ENCODE results near the gene SYNPO2. TPM values are rescaled to one million over a fixed set of nuclear protein-coding genes. Genes with fewer than 3 reads are reported as not detected.
"Not testable (repeated sequence)": the region's sequence is repeated elsewhere in the genome, so short reads cannot be mapped to it uniquely, and the experiment has no call there.

SYNPO2 gene
- total RNA-seq, 1 experiment from 2014 or later = 0.26 TPM

DNA sequence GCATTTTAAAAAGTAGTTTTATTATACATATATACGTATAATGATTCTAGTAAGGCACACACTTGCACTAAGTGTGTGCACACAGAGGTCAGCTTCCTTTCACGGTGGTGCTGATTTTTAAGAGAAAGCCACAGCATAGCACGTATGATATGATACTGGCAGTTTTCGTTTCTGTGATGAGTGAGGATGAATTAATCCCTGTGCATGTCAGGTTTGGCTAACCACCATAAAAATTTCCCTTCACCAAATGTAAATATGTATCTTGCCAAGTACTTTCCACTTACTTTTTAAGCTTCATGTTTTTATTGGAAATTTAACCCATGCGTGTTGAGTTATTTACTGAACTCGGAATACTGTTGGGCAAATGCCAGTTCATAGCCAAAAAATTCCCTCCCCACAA lies 84.6 kb downstream of the SYNPO2 start:
- no peaks in the 10 kb centered on the region for H3K4me1 ChIP-seq (ENCODE audit: insufficient read depth, low read length, poor library complexity, severe bottlenecking)
- no peaks in the 10 kb centered on the region for H3K27me3 ChIP-seq (replicated peaks; ENCODE audit: insufficient read depth, low read depth, low read length, poor library complexity)
- ChIA-PET CTCF (no interaction called here), POLR2A (ENCODE audit: low non-redundant PET) (no interaction called here)
- intact Hi-C loops (cut with micrococcal nuclease; ENCODE audit: unreplicated experiment) = no loop called here
- no peaks in the 10 kb centered on the region for H3K9me3 ChIP-seq (ENCODE audit: low read depth, low read length, poor library complexity, severe bottlenecking)
- TF ChIP-seq, protein P1, sequence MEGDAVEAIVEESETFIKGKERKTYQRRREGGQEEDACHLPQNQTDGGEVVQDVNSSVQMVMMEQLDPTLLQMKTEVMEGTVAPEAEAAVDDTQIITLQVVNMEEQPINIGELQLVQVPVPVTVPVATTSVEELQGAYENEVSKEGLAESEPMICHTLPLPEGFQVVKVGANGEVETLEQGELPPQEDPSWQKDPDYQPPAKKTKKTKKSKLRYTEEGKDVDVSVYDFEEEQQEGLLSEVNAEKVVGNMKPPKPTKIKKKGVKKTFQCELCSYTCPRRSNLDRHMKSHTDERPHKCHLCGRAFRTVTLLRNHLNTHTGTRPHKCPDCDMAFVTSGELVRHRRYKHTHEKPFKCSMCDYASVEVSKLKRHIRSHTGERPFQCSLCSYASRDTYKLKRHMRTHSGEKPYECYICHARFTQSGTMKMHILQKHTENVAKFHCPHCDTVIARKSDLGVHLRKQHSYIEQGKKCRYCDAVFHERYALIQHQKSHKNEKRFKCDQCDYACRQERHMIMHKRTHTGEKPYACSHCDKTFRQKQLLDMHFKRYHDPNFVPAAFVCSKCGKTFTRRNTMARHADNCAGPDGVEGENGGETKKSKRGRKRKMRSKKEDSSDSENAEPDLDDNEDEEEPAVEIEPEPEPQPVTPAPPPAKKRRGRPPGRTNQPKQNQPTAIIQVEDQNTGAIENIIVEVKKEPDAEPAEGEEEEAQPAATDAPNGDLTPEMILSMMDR (conservative IDR thresholded peaks at IDR 0.05; ENCODE audit: low read depth, low read length) = no peak
- TF ChIP-seq EZH2 (IDR thresholded peaks at IDR 0.05; ENCODE audit: borderline replicate concordance, low read depth, low read length, poor library complexity, severe bottlenecking) = no peak
- no TSS peak for BruUV-seq (replicated peaks)
- H3K4me3 ChIP-seq (ENCODE audit: low read depth, low read length, poor library complexity, severe bottlenecking) = no peak overlapping the region
- no peak for DNase-seq (ENCODE audit: low spot score)
- H3K36me3 ChIP-seq (ENCODE audit: insufficient read depth, low read length, poor library complexity, severe bottlenecking) = no peaks in the 10 kb centered on the region
- H3K27ac ChIP-seq (ENCODE audit: low read depth, low read length, poor library complexity, severe bottlenecking) = no peak overlapping the region

DNA sequence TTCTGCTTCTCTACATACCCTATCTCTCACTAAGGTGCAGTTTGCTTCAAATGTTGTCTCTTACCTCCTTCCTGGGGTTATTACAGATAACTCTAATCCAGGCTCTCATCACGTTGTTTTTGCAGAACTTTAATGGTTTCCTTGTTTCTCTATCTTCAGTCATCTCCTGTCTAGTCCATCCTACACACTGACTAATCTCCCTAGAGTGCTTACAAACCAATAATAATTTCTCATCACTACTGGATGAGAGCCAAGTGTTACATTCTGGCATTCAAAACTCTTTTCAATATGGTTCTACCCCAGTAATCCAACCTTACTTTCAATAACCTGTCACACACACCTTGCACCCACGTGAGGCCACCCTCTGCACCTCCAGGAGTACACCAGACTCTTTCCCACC lies 86.1 kb downstream of the SYNPO2 start:
- DNase-seq (ENCODE audit: low spot score) = no peak
- no peak overlapping the region for H3K27ac ChIP-seq (ENCODE audit: low read depth, low read length, poor library complexity, severe bottlenecking)
- BruUV-seq (replicated peaks) = no TSS peak
- ChIA-PET CTCF (interaction anchor here (0.5 kb wide), 1 partner anchor 613 kb away, joined by 3 read pairs; no protein-coding TSS in a partner anchor), POLR2A (ENCODE audit: low non-redundant PET) (no interaction called here)
- no peaks in the 10 kb centered on the region for H3K4me1 ChIP-seq (ENCODE audit: insufficient read depth, low read length, poor library complexity, severe bottlenecking)
- H3K27me3 ChIP-seq (replicated peaks; ENCODE audit: insufficient read depth, low read depth, low read length, poor library complexity) = no peaks in the 10 kb centered on the region
- no peak overlapping the region for H3K4me3 ChIP-seq (ENCODE audit: low read depth, low read length, poor library complexity, severe bottlenecking)
- TF ChIP-seq EZH2 (IDR thresholded peaks at IDR 0.05; ENCODE audit: borderline replicate concordance, low read depth, low read length, poor library complexity, severe bottlenecking) = no peak
- TF ChIP-seq, protein P1 (conservative IDR thresholded peaks at IDR 0.05; ENCODE audit: low read depth, low read length) = no peak
- no peaks in the 10 kb centered on the region for H3K36me3 ChIP-seq (ENCODE audit: insufficient read depth, low read length, poor library complexity, severe bottlenecking)
- intact Hi-C loops (cut with micrococcal nuclease; ENCODE audit: unreplicated experiment) = no loop called here
- H3K9me3 ChIP-seq (ENCODE audit: low read depth, low read length, poor library complexity, severe bottlenecking) = no peaks in the 10 kb centered on the region

DNA sequence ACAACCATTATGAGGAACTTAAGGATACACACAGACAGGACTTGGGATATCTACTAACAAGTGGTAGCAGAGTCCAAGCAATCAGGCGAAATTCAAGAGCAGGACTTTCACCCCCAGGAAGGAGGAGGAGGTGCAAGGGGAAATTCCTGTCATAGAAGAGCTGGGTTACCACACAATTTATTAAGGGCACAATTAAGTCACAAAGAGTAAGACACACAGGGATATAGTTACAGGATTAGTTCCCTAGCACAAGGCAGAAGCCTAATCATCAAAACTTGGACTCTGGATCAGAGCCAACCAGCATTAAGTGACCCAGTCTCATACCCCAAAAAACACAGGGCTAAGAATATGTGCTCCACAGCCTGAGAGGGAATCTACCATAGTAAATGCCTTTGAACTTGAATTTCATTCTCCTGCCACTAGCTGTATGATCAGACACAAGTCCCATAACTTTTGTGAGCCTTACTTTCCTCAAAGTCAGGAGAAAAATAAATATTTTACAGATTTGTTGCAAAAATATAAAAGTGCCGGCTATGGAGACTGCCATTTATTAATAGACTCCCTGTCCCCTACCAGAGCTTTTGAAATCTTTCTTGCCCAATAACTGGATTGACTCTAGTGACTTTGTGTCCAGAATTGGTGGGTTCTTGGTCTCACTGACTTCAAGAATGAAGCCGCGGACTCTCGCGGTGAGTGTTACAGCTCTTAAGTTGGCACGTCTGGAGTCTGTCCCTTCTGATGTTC lies 87.0 kb downstream of the SYNPO2 start:
- no peak for DNase-seq (ENCODE audit: low spot score)
- Histone ChIP-seq H3K4me3 (ENCODE audit: low read depth, low read length, poor library complexity, severe bottlenecking) (no peak overlapping the region), H3K27ac (ENCODE audit: low read depth, low read length, poor library complexity, severe bottlenecking) (no peak overlapping the region), H3K27me3 (replicated peaks; ENCODE audit: insufficient read depth, low read depth, low read length, poor library complexity) (no peaks in the 10 kb centered on the region), H3K9me3 (ENCODE audit: low read depth, low read length, poor library complexity, severe bottlenecking) (no peaks in the 10 kb centered on the region), H3K4me1 (ENCODE audit: insufficient read depth, low read length, poor library complexity, severe bottlenecking) (no peaks in the 10 kb centered on the region), H3K36me3 (ENCODE audit: insufficient read depth, low read length, poor library complexity, severe bottlenecking) (no peaks in the 10 kb centered on the region)
- intact Hi-C loops (cut with micrococcal nuclease; ENCODE audit: unreplicated experiment) = no loop called here
- ChIA-PET CTCF (no interaction called here), POLR2A (ENCODE audit: low non-redundant PET) (no interaction called here)
- no TSS peak for BruUV-seq (replicated peaks)
- TF ChIP-seq, protein P1 (conservative IDR thresholded peaks at IDR 0.05; ENCODE audit: low read depth, low read length) = no peak
- TF ChIP-seq EZH2 (IDR thresholded peaks at IDR 0.05; ENCODE audit: borderline replicate concordance, low read depth, low read length, poor library complexity, severe bottlenecking) = no peak

DNA sequence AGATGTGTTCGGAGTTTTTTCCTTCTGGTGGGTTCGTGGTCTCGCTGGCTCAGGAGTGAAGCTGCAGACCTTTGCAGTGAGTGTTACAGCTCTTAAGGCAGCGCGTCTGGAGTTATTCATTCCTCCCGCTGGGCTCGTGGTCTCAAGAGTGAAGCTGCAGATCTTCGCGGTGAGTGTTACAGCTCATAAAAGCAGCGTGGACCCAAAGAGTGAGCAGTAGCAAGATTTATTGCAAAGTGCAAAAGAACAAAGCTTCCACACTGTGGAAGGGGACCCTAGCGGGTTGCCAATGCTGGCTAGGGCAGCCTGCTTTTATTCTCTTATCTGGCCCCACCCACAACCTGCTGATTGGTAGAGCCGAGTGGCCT lies 87.5 kb downstream of the SYNPO2 start:
- CTCF ChIA-PET; BruUV-seq (replicated peaks); POLR2A ChIA-PET (ENCODE audit: low non-redundant PET); H3K27ac ChIP-seq (ENCODE audit: low read depth, low read length, poor library complexity, severe bottlenecking); DNase-seq (ENCODE audit: low spot score); H3K27me3 ChIP-seq (replicated peaks; ENCODE audit: insufficient read depth, low read depth, low read length, poor library complexity); intact Hi-C loops (cut with micrococcal nuclease; ENCODE audit: unreplicated experiment); H3K4me3 ChIP-seq (ENCODE audit: low read depth, low read length, poor library complexity, severe bottlenecking); H3K36me3 ChIP-seq (ENCODE audit: insufficient read depth, low read length, poor library complexity, severe bottlenecking); H3K9me3 ChIP-seq (ENCODE audit: low read depth, low read length, poor library complexity, severe bottlenecking); H3K4me1 ChIP-seq (ENCODE audit: insufficient read depth, low read length, poor library complexity, severe bottlenecking): not testable (repeated sequence)

DNA sequence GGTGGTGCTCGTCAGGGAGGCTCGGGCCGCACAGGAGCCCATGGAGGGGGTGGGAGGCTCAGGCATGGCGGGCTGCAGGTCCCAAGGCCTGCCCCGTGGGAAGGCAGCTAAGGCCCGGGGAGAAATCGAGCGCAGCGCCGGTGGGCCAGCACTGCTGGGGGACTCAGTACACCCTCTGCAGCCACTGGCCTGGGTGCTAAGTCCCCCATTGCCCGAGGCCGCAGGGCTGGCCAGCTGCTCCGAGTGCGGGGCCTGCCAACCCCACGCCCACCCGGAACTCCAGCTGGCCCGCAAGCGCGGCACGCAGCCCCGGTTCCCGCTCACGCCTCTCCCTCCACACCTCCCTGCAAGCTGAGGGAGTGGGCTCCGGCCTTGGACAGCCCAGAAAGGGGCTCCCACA lies 88.4 kb downstream of the SYNPO2 start:
- intact Hi-C loops (cut with micrococcal nuclease; ENCODE audit: unreplicated experiment); DNase-seq (ENCODE audit: low spot score); CTCF ChIA-PET; H3K36me3 ChIP-seq (ENCODE audit: insufficient read depth, low read length, poor library complexity, severe bottlenecking); H3K9me3 ChIP-seq (ENCODE audit: low read depth, low read length, poor library complexity, severe bottlenecking); H3K27me3 ChIP-seq (replicated peaks; ENCODE audit: insufficient read depth, low read depth, low read length, poor library complexity); POLR2A ChIA-PET (ENCODE audit: low non-redundant PET); BruUV-seq (replicated peaks); H3K4me1 ChIP-seq (ENCODE audit: insufficient read depth, low read length, poor library complexity, severe bottlenecking); H3K27ac ChIP-seq (ENCODE audit: low read depth, low read length, poor library complexity, severe bottlenecking); H3K4me3 ChIP-seq (ENCODE audit: low read depth, low read length, poor library complexity, severe bottlenecking): not testable (repeated sequence)

Measured in A673 (cell line).